GM12864 (cell line): ENCODE measurements around the gene CSF2RB.

ENCODE experiments used
- DNase-seq: peaks from one replicate; pipeline ENCODE4 v3.0.0-alpha.2; 2011; ENCODE audit warnings: low read depth
- H3K4me3 ChIP-seq: 2 replicates; pipeline ENCODE4 v1.5.1; 2011; ENCODE audit warnings: mild to moderate bottlenecking, low read depth, low read length, control low read depth
- CTCF ChIP-seq: IDR thresholded peaks from 2 replicates; pipeline ENCODE4 v1.5.1; 2011; ENCODE audit warnings: low read depth, mild to moderate bottlenecking, moderate library complexity, low read length, control low read depth, inconsistent platforms; ENCODE audit errors: missing control alignments

Gene CSF2RB

GRCh38 chr22:36942556-36942955, 29.1 kb downstream of the CSF2RB start:
- DNase-seq = no peak
- H3K4me3 ChIP-seq = no peak overlapping the region
- no peak for TF ChIP-seq CTCF

GRCh38 chr22:36946421-36947158, 33.2 kb downstream of the CSF2RB start:
- no peak for DNase-seq
- TF ChIP-seq CTCF = no peak

GRCh38 chr22:36948273-36949225, 35.1 kb downstream of the CSF2RB start:
- H3K4me3 ChIP-seq = no peak overlapping the region
- DNase-seq = no peak
- TF ChIP-seq CTCF = no peak

More at GRCh38 chr22:36946421-36947158, 33.2 kb downstream of the CSF2RB start:
- H3K4me3 ChIP-seq = no peak overlapping the region

GRCh38 chr22:36950797-36951590, 37.6 kb downstream of the CSF2RB start:
- no peak for TF ChIP-seq CTCF
- DNase-seq = no peak
- H3K4me3 ChIP-seq = no peak overlapping the region

GRCh38 chr22:36951746-36952145, 38.3 kb downstream of the CSF2RB start:
- DNase-seq = no peak
- no peak overlapping the region for H3K4me3 ChIP-seq
- no peak for TF ChIP-seq CTCF

- TF ChIP-seq CTCF = no peak
- DNase-seq = no peak
- H3K4me3 ChIP-seq = no peak overlapping the region
Observed at GRCh38 chr22:36953239-36954080, 40.0 kb downstream of the CSF2RB start.
